ENCODE data around the gene ATP6V0E2.

Gene ATP6V0E2

DNA sequence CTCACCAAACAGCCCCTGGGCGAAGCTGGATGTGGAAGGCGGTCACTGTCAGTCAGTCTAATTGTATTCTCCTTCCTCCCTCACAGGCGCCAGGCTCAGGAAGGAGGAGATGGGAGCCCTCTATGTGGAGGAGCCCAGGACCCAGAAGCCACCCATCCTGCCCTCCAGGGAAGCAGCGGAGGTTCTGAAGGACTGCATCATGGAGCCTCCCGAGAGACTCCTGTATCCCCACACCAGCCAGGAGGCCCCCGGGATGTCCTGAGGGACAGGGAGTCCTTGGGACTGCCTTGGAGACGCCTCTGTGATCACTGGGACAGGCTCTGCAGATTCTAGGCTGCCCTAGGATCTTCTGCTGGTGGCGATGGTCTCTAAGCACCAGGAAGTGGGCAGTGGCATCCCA is 9.7 kb upstream of the ATP6V0E2 start:
- DNase-seq (ENCODE audit: low read depth): no peak

GRCh38 chr7:149864751-149865150 is 9.0 kb upstream of the ATP6V0E2 start:
- DNase-seq (ENCODE audit: low read depth): no peak

- DNase-seq (ENCODE audit: low read depth): no peak
Observed at GRCh38 chr7:149865437-149865836, 8.3 kb upstream of the ATP6V0E2 start.

DNA sequence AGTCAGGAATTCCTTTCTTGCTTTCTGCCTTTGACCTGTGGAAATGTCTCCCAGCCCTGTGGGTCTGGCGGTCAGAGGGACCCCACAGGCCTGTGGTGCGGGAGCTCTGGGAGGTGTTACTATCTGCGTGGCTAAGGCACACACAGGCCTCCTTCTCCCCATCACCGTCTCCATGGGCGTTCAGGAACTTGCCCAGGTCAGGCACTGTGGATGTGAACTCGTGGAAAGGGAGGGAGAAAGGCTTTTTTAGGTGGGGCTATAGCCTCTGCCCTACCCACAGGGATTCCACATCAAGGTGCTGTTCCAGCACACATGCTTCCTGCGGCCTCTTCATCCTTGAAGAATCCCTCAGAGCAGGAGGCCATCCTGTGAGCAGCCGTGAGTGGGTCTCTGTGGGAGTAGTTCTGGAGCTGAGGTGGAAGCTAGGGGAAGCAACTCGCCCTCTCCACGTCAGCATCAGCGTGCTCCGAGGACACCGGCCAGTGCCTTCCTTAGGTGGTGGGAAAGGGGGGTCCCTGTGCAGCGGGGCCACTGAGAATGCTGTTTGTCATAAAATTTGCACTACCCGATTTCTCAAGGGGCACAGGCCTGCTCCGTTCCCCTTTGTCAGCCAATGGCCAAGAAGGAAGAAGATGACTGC is 7.5 kb upstream of the ATP6V0E2 start:
- DNase-seq (ENCODE audit: low read depth): no peak

DNA sequence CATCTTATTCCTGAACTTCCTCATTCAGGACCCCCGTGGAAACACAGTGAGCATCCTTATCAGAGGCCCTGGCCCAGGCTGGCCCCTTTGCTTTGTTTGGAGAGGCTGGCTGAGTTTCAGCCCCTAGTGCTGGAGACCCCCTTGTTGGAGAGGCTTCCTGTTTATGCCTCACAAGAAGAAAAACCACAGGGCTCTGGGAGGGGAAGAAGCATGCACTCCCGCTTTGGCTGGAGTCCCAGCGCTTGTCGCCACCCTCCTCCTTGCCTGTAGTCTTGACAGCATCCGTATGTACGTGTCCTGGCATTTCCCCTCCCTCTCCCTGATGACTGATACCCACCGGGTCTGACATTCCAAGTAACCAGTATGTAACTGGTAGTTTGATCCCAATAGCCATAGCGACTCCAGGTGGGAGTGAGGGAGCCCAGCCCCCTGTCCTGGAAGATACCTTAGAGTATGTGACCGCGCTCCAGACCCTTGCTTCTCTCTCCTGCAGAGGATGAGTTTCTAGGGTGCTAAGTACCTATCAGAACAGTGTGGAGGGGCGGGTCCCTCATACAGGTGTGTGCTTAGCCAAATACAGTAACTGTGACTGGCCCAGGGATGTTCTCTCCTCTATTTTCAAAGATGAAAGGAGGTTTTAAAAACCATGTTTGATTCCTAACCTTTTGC is 6.9 kb upstream of the ATP6V0E2 start:
- no peak for DNase-seq (ENCODE audit: low read depth)

DNA sequence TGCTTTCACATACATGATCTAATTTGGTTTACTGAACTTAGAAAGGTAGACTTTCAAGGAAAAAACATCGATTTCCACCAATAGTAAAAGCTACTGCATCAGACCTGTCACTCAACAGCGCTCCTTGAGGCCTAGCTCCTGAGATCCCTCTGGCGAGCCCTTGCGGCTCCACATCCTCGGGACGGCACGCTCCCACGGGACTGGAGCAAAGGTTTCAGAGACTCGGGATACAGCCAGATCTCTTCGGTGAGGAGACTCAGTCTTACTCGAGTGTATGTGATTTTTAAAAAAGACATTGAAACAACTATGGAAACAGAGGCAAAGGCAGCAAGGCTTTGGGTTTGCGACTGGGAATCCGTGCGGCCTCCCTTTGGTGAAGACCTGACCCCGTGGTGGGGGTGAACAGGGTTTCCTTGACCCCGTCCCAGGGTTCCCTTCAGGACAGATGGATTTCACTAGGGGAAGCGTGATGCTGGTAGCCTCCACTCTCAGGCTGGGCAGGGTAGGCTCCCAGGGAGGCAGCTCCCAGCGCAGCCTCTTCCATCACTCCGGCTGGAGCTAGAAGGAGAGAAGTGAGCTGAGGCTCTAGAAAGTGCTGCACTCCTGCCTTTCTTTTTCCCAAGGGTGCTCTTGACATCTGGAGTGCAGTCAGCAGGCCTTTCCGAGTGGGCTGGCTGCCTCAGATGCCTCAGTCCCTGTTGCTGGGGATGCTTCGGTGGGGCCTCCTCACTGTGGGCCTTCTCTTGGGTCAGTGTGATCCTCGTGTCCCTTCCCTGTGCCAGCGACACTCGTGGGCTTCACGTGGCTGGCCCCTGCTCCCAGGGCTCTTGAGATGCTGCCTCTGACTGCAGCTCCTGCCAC is 5.8 kb upstream of the ATP6V0E2 start:
- DNase-seq (ENCODE audit: low read depth): no peak

GRCh38 chr7:149868623-149869290 is 5.0 kb upstream of the ATP6V0E2 start:
- DNase-seq (ENCODE audit: low read depth): no peak

DNA sequence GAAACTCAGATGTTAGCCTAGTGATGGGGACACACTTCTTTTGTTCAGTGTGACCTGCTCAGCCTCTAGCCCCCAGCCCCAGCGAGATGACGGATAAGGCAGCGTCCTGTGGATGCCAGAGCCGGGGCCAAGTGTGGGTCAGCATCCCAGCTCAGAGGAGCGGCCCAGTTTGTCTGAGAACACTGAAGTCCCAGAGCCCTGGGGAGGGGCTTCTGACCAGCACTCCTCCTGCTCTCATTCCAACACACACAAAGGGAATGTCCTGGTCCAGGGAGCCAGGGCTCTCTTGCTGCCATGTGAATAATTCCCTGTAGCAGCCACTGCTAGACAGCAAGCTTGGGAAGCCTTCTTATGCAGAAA is 4.5 kb upstream of the ATP6V0E2 start:
- no peak for DNase-seq (ENCODE audit: low read depth)

DNA sequence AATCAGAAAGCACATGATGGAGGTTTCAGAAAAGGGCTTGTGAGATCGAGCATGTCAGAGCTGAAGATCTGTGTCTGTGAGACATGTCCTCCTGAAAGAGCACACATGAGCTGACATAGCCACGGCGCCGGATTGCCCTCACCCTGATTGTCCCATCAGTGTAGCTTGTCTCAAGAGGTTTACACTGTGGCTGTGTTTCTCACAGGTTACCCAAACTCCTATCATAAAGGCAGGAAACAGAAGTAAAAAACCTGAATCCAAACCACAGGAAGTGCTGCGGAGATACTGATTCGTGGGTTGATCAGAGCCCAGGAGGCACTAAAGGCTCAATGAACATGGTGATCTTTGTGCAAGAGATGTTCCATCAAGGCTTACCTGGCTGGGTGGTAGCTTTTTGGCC is 3.9 kb upstream of the ATP6V0E2 start:
- DNase-seq (ENCODE audit: low read depth): no peak

DNA sequence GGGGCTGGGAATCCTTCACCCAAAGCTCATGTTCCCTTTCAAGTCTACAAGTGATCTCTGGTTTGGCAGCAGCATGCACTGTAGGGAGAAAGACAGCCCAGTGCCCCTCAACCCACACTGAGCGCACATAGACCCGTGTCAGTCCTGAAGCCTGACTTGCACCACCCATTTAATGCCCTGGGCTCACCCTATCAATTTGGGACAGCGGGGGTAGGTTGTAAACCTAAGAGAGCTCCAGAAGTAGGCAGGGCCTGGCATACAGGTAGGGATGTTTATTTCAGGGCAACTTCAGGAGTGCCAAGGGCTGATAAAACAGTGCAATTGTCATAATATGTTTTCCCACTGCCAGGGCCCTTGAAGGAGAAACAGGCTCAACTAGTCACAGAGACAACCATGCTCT is 3.5 kb upstream of the ATP6V0E2 start:
- DNase-seq (ENCODE audit: low read depth): no peak

DNA sequence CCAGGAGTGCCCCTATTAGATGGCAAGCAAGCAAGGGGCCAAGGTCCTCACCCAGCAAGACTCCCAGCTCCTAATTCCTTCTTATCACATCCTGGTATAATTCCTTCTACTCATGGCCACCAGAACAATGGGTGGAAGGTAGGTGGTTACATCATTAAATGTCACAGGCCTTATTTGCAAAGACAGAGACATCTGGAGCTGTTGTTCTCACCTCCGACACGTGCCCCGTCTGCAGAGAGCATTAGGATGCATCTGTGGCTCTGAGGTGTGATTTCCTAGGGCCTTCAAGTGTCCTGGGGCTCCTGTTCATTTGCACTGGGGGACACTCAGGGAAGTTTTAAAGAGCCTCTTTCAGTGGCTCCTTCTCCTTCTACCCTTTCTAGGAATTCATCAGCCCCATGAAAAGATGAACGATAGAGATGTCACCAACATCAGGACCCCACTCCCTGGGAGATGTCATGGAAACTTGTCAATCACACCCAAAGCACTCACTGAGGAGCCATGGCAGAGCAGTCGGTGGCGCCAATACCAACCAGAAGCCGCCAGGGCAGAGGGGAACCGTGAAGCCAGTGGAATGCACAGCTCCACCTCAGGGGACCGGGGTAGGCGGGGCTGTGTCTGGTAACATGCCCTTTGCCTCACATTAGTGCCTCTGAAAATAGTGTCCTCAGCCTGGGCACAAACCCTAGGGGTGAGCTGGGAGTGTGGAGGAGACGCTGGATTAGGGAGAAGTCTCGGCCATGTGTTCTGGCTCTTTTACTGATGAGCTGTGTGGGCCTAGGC is 2.9 kb upstream of the ATP6V0E2 start:
- no peak for DNase-seq (ENCODE audit: low read depth)

- no peak for DNase-seq (ENCODE audit: low read depth)
Observed at GRCh38 chr7:149871576-149871975, 2.2 kb upstream of the ATP6V0E2 start.

DNA sequence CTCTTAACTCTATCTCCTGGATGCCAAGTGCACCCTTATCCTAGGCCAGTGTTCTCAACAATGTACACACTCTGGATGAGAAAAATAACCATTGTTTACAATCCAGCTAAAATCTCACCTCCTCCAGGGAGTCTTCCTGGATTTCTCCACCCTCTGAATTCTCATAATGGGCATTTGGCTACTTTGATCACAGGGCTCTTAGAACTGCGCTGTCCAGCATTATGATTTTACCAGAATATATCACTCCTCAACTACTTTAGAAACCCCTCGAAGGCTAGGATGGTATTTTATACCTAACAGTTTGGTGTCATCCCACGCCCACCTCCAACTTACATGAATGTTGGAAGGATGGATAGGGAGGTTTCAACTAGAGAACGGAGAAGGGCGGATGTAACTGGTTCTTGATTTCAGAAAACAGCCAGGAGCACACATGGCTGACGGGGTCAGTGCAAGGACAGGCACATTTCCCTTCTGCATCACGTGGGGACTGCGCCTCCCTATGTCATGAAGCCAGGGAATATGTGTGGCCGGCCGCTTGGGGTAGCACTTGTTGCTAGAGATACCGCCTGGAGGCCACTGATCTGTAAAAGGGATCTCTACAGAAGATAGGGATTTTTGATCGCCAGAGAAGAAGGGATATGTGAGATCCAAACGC is 1.2 kb upstream of the ATP6V0E2 start:
- DNase-seq (ENCODE audit: low read depth): peak; percentile 27

DNA sequence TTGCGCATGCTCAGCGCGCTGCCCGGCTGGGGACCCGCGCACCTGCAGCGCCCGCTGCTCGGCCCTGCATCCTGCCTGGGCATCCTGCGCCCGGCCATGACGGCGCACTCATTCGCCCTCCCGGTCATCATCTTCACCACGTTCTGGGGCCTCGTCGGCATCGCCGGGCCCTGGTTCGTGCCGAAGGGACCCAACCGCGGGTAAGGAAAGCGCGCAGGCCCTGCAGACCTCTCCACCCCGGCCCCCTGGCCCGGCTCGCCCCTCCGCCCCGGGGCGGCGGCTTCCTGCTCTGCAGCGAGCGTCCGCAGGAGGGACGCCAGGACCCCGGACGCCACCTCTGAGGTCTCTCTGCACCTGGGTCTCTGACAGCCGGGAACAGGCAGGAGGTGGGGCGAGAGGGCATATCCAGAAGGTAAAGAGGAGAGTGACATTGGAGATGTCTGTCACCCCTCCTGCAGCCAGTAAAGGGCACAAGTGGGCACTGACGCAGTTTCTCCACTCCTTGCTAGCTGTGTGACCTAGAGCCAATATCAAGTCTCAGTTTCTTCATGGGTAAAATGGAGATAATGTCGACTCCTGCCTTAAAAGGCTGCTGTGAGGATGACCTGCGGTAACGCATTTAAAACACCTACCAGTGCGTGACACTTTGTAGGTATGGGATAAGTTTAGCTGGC is 338 bp downstream of the ATP6V0E2 start:
- DNase-seq (ENCODE audit: low read depth): no peak

DNA sequence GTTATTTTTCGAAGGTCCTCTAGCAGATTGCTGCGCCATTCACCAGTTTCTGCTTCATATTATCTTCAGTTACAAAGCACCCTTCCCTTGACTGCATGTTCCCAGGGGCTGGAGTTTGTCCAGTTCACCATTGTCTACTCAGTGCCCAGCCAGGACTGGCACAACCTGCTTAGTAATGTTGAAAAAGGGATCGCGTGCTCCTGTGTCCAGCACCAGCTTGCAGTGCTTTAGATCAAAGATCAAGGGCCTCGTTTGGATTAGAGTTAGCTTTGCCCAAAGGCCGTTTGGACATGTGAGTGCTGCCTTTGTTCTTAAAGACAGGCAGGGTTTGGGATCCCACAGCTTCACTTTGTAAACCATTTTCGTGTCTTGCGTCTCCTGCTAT is 867 bp downstream of the ATP6V0E2 start:
- DNase-seq (ENCODE audit: low read depth): no peak

- DNase-seq (ENCODE audit: low read depth): no peak
Observed at GRCh38 chr7:149875396-149875795, 1.6 kb downstream of the ATP6V0E2 start.

DNA sequence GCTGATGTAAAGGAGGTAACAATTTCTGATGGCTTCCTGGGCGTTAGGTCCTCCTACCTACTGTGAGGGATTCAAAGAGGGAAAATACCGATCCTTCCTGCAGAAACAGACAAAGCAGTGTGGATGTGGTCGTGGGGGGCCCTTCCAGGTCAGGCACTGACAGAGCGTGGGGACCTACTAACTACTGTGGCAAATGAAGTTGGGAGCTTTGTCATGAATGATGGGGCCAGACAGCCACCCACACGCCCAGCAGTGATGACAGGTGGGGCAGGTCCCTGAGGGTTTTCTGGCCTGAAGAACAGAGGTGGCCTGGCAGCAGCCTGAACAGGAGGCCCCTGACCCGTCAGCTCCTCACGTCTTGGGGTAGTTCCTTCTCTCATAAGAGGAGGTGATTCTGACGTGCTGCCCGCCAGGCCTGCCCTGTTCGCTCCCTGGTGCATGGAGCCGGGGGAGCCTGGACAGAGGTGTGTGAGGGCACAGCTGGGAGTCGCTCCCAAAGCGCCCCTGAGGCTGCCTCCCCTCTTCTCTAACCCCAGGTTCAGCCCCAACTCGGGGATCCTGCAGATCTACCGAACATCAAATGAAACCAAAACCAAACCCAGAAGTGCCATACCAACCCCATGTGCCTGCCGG is 4.2 kb downstream of the ATP6V0E2 start:
- no peak for DNase-seq (ENCODE audit: low read depth)

GRCh38 chr7:149878523-149878921 is 4.8 kb downstream of the ATP6V0E2 start:
- no peak for DNase-seq (ENCODE audit: low read depth)

- DNase-seq (ENCODE audit: low read depth): no peak
Observed at GRCh38 chr7:149879271-149879743, 5.5 kb downstream of the ATP6V0E2 start.

Measured in HS-27A (cell line).